HG03520 (cell line): ENCODE measurements around the gene ZNF213.

Experiments
- ATAC-seq: cut with Tn5 transposase; IDR thresholded peaks from one replicate; pipeline ENCODE4 v1.9.1; 2021; ENCODE audit warnings: mild to moderate bottlenecking, moderate library complexity; ENCODE audit not compliant: unreplicated experiment

ZNF213 gene

DNA sequence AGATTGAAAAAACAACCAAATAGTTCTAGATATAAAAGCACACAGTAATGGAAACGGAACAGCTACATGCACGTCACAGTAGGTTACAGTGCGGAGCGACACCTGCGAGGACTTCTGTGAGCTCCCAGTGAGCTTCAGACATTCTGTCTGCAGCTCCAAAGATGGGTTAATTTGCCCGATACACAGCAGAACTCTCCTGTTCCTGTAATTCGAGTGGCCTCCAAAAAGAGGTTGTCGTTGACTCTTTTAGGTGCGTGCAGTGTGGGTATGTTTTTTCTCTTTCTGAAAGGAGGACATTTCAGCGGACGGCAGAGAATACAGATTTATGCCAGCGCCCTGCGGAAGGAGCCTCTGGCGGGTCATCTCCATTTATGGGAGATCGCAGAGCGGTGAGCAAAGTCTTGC is 56.1 kb downstream of the ZNF213 start:
- no peak for ATAC-seq
